GM19025 (cell line): ENCODE results near the gene ARG2.

Source experiments
- ATAC-seq: cut with Tn5 transposase; IDR thresholded peaks from one replicate; pipeline ENCODE4 v1.9.1; 2021; ENCODE audit warnings: mild to moderate bottlenecking, low read depth, moderate library complexity; ENCODE audit not compliant: unreplicated experiment

ARG2 gene

DNA sequence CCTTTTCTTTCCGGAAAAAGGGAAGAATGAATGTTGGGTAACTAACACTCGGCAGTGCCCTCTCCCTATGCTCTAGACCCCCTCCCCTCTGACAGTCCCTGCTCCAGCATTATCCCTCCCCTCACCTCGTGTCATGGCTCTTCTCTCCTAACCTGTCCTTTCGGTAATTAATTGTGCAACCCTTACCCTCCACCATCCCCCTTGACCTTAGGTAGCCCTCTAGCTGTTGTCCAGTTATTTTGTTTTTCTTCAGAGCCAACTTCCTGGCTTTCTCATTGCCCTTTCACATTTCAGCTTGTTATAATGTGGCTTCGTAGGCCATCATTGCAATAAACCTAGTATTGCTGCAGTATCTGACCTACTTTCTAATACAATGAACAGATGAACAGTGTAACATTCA, 11.2 kb downstream of the ARG2 start:
- no peak for ATAC-seq

DNA sequence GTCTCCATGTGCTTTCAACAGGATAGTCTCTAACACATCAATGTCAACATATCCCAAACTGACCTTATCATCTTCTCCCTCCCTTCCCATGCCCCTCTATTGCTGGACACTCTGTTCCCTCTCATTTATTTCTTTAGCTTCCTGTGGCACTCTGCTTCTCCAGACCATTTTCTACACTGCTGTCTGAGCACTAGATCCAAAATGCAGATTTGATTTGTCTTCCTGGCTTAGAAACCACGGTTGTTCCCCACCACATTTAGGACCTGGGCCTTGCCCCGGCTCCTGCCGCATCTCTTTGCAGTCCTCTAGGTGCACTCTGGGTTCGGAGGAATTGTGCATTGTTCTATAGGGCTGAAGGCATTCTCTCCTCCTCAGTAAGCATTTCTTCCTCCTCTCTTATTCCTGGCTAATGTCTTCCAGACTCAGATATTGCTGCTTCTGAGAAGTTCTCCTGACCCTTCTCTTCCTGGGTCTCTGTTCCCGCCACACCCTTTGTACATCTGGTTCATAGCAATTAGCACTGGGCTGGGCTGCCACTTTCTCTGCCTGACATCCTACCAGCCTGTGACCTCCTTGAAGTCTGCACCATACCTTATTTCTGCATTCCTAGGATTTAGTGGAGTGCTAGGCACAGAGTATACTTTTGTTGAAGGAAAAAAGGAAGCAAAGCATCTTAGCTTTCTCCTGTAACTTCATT, 13.9 kb downstream of the ARG2 start:
- ATAC-seq: no peak

- ATAC-seq: no peak
These were observed 16.7 kb downstream of the ARG2 start for GRCh38 chr14:67636361-67636919.

DNA sequence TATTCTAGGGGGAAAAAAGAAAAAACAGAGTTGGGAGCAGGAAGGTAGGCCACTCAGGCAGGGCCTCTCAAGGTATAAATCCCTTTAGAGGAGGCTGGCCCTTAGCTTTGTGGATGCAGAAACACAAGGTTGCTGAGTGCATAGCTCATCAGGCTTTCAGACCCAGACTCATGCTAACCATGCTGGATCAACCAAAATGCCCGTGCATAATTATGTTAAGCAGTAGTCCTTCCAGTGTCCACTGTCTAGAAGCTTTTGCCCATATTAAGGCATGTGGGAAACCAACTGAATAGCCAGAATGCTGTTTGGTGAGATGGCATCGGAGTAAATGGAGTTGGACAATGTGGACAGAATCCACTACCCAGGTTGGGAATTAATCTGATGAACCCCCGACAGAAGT, 18.9 kb downstream of the ARG2 start:
- no peak for ATAC-seq

DNA sequence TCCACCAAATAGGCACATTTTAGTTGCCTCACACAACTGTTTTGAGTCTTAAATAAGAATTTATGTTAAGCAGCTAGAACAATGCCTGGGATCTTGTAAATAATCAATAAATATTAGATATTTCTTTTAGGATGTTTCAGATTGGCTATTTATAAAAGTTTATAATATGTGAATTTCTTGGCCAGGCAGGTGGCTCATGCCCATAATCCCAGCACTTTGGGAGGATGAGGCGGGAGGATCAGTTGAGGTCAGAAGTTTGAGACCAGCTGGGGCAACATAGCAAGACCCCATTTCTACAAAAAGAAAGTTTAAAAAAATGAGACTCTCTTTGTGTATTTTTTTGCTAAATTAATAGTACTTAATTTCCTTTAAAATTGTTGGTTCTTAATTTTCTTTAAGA, 21.8 kb downstream of the ARG2 start:
- ATAC-seq: no peak

- ATAC-seq: no peak
These were observed 22.4 kb downstream of the ARG2 start for GRCh38 chr14:67641902-67642749.

GRCh38 chr14:67643713-67644112, 24.0 kb downstream of the ARG2 start:
- no peak for ATAC-seq

GRCh38 chr14:67644428-67644827, 24.7 kb downstream of the ARG2 start:
- ATAC-seq: no peak

DNA sequence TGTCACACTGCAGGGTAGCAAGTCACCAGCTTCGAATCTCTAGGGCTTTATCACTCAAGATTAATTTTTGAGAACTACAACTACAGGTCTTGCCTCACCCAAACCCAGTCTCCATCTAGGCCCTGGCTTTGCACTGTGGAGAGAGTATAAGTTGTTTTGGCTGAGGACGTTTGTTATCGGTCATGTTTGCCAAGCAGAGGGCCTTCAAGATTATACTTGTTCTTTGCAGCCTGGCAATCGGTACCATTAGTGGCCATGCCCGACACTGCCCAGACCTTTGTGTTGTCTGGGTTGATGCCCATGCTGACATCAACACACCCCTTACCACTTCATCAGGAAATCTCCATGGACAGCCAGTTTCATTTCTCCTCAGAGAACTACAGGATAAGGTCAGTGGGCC, 25.7 kb downstream of the ARG2 start:
- no peak for ATAC-seq

GRCh38 chr14:67646131-67646530, 26.4 kb downstream of the ARG2 start:
- no peak for ATAC-seq

GRCh38 chr14:67650151-67650550, 30.4 kb downstream of the ARG2 start:
- no peak for ATAC-seq

DNA sequence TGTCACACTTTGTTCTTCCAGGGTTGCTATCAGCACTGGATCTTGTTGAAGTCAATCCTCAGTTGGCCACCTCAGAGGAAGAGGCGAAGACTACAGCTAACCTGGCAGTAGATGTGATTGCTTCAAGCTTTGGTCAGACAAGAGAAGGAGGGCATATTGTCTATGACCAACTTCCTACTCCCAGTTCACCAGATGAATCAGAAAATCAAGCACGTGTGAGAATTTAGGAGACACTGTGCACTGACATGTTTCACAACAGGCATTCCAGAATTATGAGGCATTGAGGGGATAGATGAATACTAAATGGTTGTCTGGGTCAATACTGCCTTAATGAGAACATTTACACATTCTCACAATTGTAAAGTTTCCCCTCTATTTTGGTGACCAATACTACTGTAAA, 31.0 kb downstream of the ARG2 start:
- no peak for ATAC-seq

DNA sequence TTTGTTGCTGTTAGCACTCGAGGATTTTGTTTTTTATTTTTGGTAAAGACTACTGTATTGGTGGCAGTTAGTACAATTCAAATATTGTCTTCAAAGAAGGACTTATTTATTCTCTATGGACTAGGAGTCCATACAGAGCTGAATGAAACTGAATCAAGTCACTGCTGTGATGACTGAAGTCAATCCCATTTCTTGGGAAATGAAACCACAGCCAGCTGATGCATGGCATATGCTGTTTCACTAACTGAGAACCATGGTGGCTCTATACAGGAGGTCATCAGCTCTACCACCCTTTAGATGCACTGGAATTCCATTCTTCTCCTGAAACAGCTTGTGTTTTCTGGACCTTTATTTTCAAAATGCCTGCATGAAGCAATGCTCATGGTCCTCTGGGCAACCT, 32.5 kb downstream of the ARG2 start:
- no peak for ATAC-seq

DNA sequence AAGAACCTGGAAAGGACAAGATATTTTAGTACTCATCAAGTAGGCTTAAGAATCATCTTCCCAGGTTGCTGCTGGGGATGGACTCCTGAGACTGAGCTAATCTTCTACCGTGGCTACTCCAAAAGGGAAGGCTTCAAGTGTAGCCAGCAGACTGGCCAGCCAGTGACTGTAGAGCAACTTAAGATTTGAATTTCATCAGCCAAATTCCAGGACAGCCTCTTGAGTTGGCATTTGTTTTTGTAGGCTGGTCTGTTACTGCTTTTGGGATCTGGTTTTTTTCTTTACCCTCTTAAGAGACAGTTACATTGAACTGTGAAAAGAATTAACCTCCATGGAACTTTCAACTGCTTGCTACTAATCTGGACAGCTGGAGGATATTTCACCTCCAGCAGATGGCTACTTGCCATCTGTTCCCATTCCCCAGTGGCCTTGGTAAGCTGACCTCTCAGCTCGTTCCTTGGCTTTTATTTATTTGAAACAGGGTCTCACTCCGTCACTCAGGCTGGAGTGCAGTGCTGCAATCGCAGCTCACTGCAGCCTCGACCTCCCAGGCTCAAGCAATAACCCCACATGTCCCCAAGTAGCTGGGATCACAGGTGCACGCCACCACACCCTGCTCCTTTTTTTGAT, 34.0 kb downstream of the ARG2 start:
- ATAC-seq: no peak

DNA sequence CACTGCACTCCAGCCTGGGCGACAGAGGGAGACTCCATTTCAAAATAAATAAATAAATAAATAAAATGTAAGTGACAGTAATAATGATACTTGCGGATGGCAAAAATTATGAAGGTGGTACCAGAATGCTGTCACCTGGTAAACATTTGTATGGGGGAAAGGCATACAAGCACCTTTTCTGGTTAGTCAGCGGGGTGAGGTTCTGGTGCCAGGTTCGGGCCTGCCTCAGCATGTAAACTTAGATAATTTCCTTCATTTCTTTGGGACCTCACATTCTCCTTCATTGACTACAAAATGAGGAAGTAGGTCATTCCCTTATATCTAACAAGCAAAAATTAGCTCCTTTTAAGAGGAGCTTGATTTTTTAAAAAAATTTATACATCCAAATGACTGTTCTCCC, 43.9 kb downstream of the ARG2 start:
- ATAC-seq: no peak

DNA sequence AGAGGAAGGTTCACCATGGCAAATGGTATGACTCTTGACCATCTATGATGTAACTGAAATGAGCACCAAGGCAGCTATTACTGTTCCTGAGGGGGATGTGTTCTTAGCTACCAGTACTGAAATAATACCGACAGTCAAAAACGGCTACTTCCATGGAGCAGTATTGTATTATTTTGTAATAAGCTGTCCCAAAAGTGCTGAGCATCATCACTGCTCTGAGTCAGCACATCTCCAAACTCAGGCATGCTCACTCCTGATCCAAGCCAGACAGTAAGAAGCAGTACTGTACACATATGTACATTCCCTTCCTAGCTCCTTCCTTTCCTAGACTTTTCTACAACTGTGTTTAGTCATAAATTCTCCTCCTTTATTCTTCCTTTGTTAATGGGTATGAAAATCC, 46.1 kb downstream of the ARG2 start:
- ATAC-seq: no peak

DNA sequence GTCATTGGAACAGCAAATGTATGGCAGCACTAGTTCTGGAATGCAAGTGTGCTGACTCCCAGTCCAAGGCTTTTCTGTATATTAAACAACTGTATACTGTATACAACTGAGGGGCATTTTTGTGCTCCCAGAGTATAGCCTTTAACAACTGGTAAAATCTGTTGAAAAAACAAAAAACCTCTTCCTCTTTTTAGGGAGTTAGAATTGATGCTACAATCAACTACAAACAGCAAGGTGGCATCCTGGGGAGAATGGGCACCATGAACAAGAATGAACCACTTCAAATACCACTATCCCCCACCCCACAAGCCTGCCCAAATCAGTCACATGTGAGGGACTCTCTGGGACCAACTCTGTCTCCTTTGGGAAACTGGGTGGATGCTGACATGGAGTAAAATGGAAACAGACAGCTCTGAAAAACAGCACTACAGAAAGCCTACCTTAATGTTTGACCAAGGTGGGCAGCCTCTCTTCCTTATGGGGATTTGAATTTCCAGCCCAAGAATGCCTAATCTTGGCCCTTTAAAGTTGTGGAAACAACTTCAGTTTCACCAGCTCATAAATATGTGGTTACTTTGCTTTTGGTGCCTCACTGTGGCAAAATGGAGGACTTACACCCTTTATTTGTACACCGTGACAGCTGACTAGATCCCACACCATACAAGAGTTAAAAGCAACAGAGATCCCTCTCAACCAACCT, 47.2 kb downstream of the ARG2 start:
- no peak for ATAC-seq

GRCh38 chr14:67668559-67668958, 48.8 kb downstream of the ARG2 start:
- no peak for ATAC-seq

DNA sequence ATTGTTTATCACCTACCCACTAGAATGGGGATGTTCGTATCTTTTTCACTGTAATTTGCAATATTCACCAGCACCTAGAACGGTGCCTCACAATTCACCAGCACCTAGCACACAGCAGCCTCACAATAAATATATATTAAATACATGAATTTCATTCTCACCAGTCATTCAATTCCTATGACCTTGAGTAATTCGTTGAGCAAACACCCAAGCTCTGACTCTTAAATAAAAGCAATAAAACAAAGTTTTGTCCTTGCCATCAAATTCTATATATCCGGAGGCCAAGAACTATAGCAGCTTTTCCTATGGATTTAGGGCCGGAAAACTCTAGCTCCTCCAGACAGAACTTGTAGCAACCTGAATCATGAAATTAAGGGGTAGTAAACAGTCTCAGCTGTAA, 53.7 kb downstream of the ARG2 start:
- no peak for ATAC-seq

DNA sequence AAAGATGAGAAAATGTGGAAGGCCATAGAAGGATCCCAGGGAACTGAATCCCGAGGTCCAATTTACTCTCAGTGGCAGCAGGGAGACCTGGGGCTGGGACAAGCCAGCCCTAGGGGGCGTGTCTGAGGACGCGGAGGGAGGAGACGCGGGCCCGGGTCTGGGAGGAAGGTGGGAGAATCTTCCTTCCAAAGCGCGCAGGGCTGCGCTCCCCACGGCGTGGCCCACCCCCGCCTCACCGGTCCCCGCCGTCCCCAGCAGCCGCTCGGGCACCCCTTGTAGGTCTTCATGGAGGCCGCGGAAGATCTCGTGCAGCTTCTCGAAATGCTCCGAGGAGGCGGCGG, 54.4 kb downstream of the ARG2 start:
- peak; percentile 43 for ATAC-seq
